Astrocyte of the cerebellum (primary cell): ENCODE measurements around the gene MROH2A.

Experiments used
- DNase-seq: peaks from one replicate; pipeline ENCODE4 v3.0.0-alpha.2; 2011; ENCODE audit warnings: low read depth
- H3K4me3 ChIP-seq: 2 replicates; pipeline ENCODE4 v1.5.1; 2011; ENCODE audit warnings: mild to moderate bottlenecking, low read depth, low read length, moderate library complexity
- CTCF ChIP-seq: IDR thresholded peaks from 2 replicates; pipeline ENCODE4 v1.5.1; 2012; ENCODE audit warnings: low read length, low read depth, moderate library complexity, mild to moderate bottlenecking; ENCODE audit errors: missing control alignments
- in situ Hi-C: cut with HindIII; loops from 2 replicates; pipeline ENCODE4 v1.10.0; 2017; ENCODE audit warnings: low sequenced_read_pairs

The MROH2A gene

GRCh38 chr2:233817995-233818638 lies 40.0 kb downstream of the MROH2A start:
- in situ Hi-C loops: no loop called here
- DNase-seq: no peak
- H3K4me3 ChIP-seq: no peak overlapping the region
- TF ChIP-seq CTCF: no peak

GRCh38 chr2:233818639-233819621 lies 40.8 kb downstream of the MROH2A start:
- no peak for TF ChIP-seq CTCF
- in situ Hi-C loops: no loop called here
- no peak for DNase-seq
- no peak overlapping the region for H3K4me3 ChIP-seq

- in situ Hi-C loops: no loop called here
- no peak for DNase-seq
- no peak overlapping the region for H3K4me3 ChIP-seq
- TF ChIP-seq CTCF: no peak
These were observed 42.0 kb downstream of the MROH2A start for GRCh38 chr2:233819884-233820773.

- TF ChIP-seq CTCF: no peak
These were observed 42.6 kb downstream of the MROH2A start for GRCh38 chr2:233820774-233821105.

GRCh38 chr2:233821196-233821595 lies 43.1 kb downstream of the MROH2A start:
- DNase-seq: no peak
- in situ Hi-C loops: no loop called here
- no peak overlapping the region for H3K4me3 ChIP-seq
- no peak for TF ChIP-seq CTCF

More at GRCh38 chr2:233820774-233821105, 42.6 kb downstream of the MROH2A start:
- in situ Hi-C loops: no loop called here
- no peak overlapping the region for H3K4me3 ChIP-seq
- DNase-seq: no peak

- no peak for TF ChIP-seq CTCF
- H3K4me3 ChIP-seq: no peak overlapping the region
- DNase-seq: no peak
- in situ Hi-C loops: no loop called here
These were observed 43.6 kb downstream of the MROH2A start for GRCh38 chr2:233821709-233822100.
